NT2/D1 (cell line): Measurements from ENCODE around the gene ORM1.

Experiments used
- SUZ12 ChIP-seq: IDR thresholded peaks from 2 replicates; pipeline ENCODE4 v1.6.1; 2011; ENCODE audit not compliant: insufficient read length, insufficient read depth; ENCODE audit errors: extremely low read depth
- YY1 ChIP-seq: IDR thresholded peaks from 2 replicates; pipeline ENCODE4 v1.6.1; 2011; ENCODE audit not compliant: insufficient read length, insufficient read depth
- ZNF274 ChIP-seq: IDR thresholded peaks from 2 replicates; pipeline ENCODE4 v1.6.1; 2011; ENCODE audit warnings: mild to moderate bottlenecking, low read depth, low read length

DNA sequence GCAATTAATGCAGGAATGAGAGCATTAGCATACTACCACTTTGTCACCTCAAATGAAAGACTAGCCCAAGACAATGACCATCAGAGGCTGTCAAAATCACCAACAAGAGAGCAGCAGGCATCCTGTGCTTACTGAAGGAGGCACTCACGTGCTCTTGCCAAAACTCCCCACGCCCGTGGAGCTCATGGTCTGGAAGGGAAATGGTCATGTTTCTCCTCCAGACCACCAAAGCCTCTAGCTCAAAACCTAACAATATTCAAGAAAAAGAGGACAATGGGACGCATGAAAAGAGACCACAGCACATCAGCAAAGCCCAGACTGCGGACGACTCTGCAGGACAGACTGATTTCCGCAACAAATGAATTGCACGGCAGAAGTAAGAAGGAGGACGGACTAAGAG is 52.0 kb downstream of the ORM1 start:
- TF ChIP-seq YY1, result no peak
- no peak for TF ChIP-seq ZNF274
- TF ChIP-seq SUZ12, result no peak
